NCI-H748 (cell line): ENCODE data around the gene KRTAP2-3.
A peak's percentile ranks its signal among the peaks of the same experiment; 100 is the strongest.

Experiments
- DNase-seq: peaks from one replicate; lab custom pipeline; 2025; ENCODE audit not compliant: unreplicated experiment; lab: John Stamatoyannopoulos, UW

KRTAP2-3 gene

GRCh38 chr17:41037853-41038350 lies 22.0 kb downstream of the KRTAP2-3 start:
- DNase-seq: no peak

GRCh38 chr17:41034346-41034935 lies 25.5 kb downstream of the KRTAP2-3 start, which contains the start of gene KRTAP1-3:
KRTAP1-3 (minus strand) TSS chr17:41034874; CDS start chr17:41034821, 53 bp downstream.
- DNase-seq: peak; percentile 92

- DNase-seq: no peak
Observed at GRCh38 chr17:41029633-41030245, 30.2 kb downstream of the KRTAP2-3 start, which contains the start of gene KRTAP1-4. KRTAP1-4 (minus strand) TSS chr17:41030195; CDS start chr17:41030078, 117 bp downstream.

GRCh38 chr17:41026715-41027471 lies 33.0 kb downstream of the KRTAP2-3 start, which contains the start of gene KRTAP1-5:
KRTAP1-5 (minus strand) TSS chr17:41027208; CDS start chr17:41027155, 53 bp downstream.
- DNase-seq: no peak

- DNase-seq: no peak
Observed at GRCh38 chr17:41024697-41025096, 35.2 kb downstream of the KRTAP2-3 start.

GRCh38 chr17:41020336-41020735 lies 39.6 kb downstream of the KRTAP2-3 start:
- DNase-seq: peak; percentile 61

- no peak for DNase-seq
Observed at GRCh38 chr17:41019415-41019814, 40.5 kb downstream of the KRTAP2-3 start.

- DNase-seq: no peak
Observed at GRCh38 chr17:41018541-41018940, 41.4 kb downstream of the KRTAP2-3 start.

GRCh38 chr17:41016578-41017215 lies 43.2 kb downstream of the KRTAP2-3 start:
- no peak for DNase-seq

GRCh38 chr17:41015454-41015853 lies 44.5 kb downstream of the KRTAP2-3 start:
- no peak for DNase-seq

- peak; percentile 46 for DNase-seq
Observed at GRCh38 chr17:41013606-41014005, 46.3 kb downstream of the KRTAP2-3 start.

- DNase-seq: no peak
Observed at GRCh38 chr17:41013181-41013580, 46.7 kb downstream of the KRTAP2-3 start.

GRCh38 chr17:41012326-41013120 lies 47.4 kb downstream of the KRTAP2-3 start:
- peak; percentile 43 for DNase-seq

- DNase-seq: no peak
Observed at GRCh38 chr17:41010441-41010840, 49.5 kb downstream of the KRTAP2-3 start.

GRCh38 chr17:41009936-41010335 lies 50.0 kb downstream of the KRTAP2-3 start:
- DNase-seq: no peak

- peak; percentile 53 for DNase-seq
Observed at GRCh38 chr17:41009301-41009760, 50.6 kb downstream of the KRTAP2-3 start.
